ENCODE measurements around the gene XYLT1. TPM values are rescaled to one million over a fixed set of nuclear protein-coding genes. Genes with fewer than 3 reads are reported as not detected.

Gene XYLT1
- total RNA-seq, 6 experiments from 2014 or later: 22.0 to 51.1 (median 27.5) TPM

- no peak overlapping the region for H3K4me3 Mint-ChIP-seq
- H3K4me1 Mint-ChIP-seq (ENCODE audit: low read depth): no peaks in the 10 kb centered on the region; the same call in 1 of the 2 replicates
- peaks cover 12% of the 10 kb centered on the region for H3K36me3 Mint-ChIP-seq (ENCODE audit: low read depth)
- H3K9me3 Mint-ChIP-seq: no peaks in the 10 kb centered on the region
- H3K27me3 Mint-ChIP-seq (ENCODE audit: insufficient read depth): no peaks in the 10 kb centered on the region; the same call in none of the 2 replicates
- DNase-seq: no peak
- no peak for TF ChIP-seq CTCF (IDR thresholded peaks at IDR 0.05)
- no peak overlapping the region for H3K27ac Mint-ChIP-seq
Measured at GRCh38 chr16:17199135-17199534, 271.6 kb downstream of the XYLT1 start.

- Mint-ChIP-seq H3K4me3 (no peak overlapping the region), H3K4me1 (ENCODE audit: low read depth) (no peaks in the 10 kb centered on the region; the same call in 1 of the 2 replicates), H3K9me3 (no peaks in the 10 kb centered on the region), H3K27me3 (ENCODE audit: insufficient read depth) (no peaks in the 10 kb centered on the region; the same call in none of the 2 replicates), H3K36me3 (ENCODE audit: low read depth) (peaks cover 23% of the 10 kb centered on the region), H3K27ac (no peak overlapping the region; the same call in 1 of the 2 replicates)
- DNase-seq: no peak
- no peak for TF ChIP-seq CTCF (IDR thresholded peaks at IDR 0.05)
Measured at GRCh38 chr16:17196526-17196925, 274.2 kb downstream of the XYLT1 start.

GRCh38 chr16:17194190-17194780 is 276.5 kb downstream of the XYLT1 start:
- DNase-seq: no peak
- peak; percentile 89 for TF ChIP-seq CTCF (IDR thresholded peaks at IDR 0.05)
- H3K27ac Mint-ChIP-seq: no peak overlapping the region
- no peaks in the 10 kb centered on the region; the same call in 1 of the 2 replicates for H3K27me3 Mint-ChIP-seq (ENCODE audit: insufficient read depth)
- no peaks in the 10 kb centered on the region for H3K9me3 Mint-ChIP-seq
- peaks cover 28% of the 10 kb centered on the region for H3K36me3 Mint-ChIP-seq (ENCODE audit: low read depth)
- H3K4me3 Mint-ChIP-seq: no peak overlapping the region
- no peaks in the 10 kb centered on the region for H3K4me1 Mint-ChIP-seq (ENCODE audit: low read depth)

- Mint-ChIP-seq H3K9me3 (no peaks in the 10 kb centered on the region), H3K27ac (no peak overlapping the region), H3K36me3 (ENCODE audit: low read depth) (peaks cover 25% of the 10 kb centered on the region), H3K4me1 (ENCODE audit: low read depth) (no peaks in the 10 kb centered on the region), H3K4me3 (no peak overlapping the region), H3K27me3 (ENCODE audit: insufficient read depth) (no peaks in the 10 kb centered on the region; the same call in 1 of the 2 replicates)
- TF ChIP-seq CTCF (IDR thresholded peaks at IDR 0.05): no peak
- no peak for DNase-seq
Measured at GRCh38 chr16:17193566-17194100, 277.1 kb downstream of the XYLT1 start.

- no peak for DNase-seq
- no peak for TF ChIP-seq CTCF (IDR thresholded peaks at IDR 0.05)
- peaks cover 3% of the 10 kb centered on the region; the same call in 1 of the 2 replicates for H3K27me3 Mint-ChIP-seq (ENCODE audit: insufficient read depth)
- H3K36me3 Mint-ChIP-seq (ENCODE audit: low read depth): peaks cover 6% of the 10 kb centered on the region
- H3K4me3 Mint-ChIP-seq: no peak overlapping the region
- no peak overlapping the region for H3K27ac Mint-ChIP-seq
- H3K4me1 Mint-ChIP-seq (ENCODE audit: low read depth): 0 out of 2 replicates have a peak, but pooled peaks cover 6% of the 10 kb centered on the region
- no peaks in the 10 kb centered on the region for H3K9me3 Mint-ChIP-seq
Measured at GRCh38 chr16:17184026-17184425, 286.7 kb downstream of the XYLT1 start.

Measured in HFFc6 (cell line).